HFFc6 (cell line): ENCODE data around the gene BACH2. TPM values are rescaled to one million over a fixed set of nuclear protein-coding genes. Genes with fewer than 3 reads are reported as not detected.

Experiments
- DNase-seq: peaks from one replicate; pipeline ENCODE4 v3.0.0-alpha.2; 2018
- H3K27ac Mint-ChIP-seq: 2 replicates; pipeline ENCODE4 v1.8.0; 2020; ENCODE audit warnings: mild to moderate bottlenecking, mixed read lengths
- H3K27me3 Mint-ChIP-seq: 2 replicates; pipeline ENCODE4 v1.8.0; 2021; ENCODE audit warnings: mild to moderate bottlenecking, moderate library complexity, mixed read lengths; ENCODE audit not compliant: insufficient read depth
- H3K36me3 Mint-ChIP-seq: 2 replicates; pipeline ENCODE4 v1.8.0; 2021; ENCODE audit warnings: low read depth, mixed read lengths
- H3K4me1 Mint-ChIP-seq: 2 replicates; pipeline ENCODE4 v1.8.0; 2020; ENCODE audit warnings: low read depth, mixed read lengths
- H3K4me3 Mint-ChIP-seq: 2 replicates; pipeline ENCODE4 v1.8.0; 2020; ENCODE audit warnings: mild to moderate bottlenecking, moderate library complexity, mixed read lengths
- H3K9me3 Mint-ChIP-seq: 2 replicates; pipeline ENCODE4 v1.8.0; 2020; ENCODE audit warnings: mild to moderate bottlenecking, mixed read lengths
- total RNA-seq, 6 experiments: library from RNA; stranded (reverse); fragmentation: NEBNext Ultra II Directional; extraction: Animal tissue kit (Norgen Biotek cat#: 25700); gene quantifications; 2 replicates in 1 of 6; 3 replicates in 5 of 6; pipeline ENCODE4 v1.2.3, GENCODE V29; 2021
- TF ChIP-seq, protein P1 (sequence below): fragments of 200-600 bp; sonication (generic); IDR thresholded peaks from 2 replicates; pipeline ENCODE4 v1.5.0; 2021; ENCODE audit warnings: antibody characterized with exemption, mild to moderate bottlenecking

Gene BACH2
- total RNA-seq, 6 experiments from 2014 or later: not detected

DNA sequence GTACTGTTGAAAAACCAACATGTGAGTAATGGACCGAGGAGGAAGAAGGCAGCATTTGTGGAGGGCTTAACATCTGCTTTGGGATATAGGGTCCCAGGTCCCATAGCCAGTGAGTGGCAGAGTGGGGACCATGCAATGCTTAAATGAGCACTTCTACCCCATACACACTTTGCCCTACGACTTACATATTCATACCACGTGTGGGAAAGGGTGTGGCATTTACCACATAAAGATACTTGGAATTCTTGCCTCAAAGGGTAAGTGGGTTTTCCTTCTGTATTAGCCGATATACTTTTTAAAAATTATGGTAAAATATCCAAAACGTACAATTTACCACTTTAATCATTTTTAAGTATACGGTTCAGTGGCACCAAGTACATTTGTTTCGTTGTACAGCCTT is 199.3 kb downstream of the BACH2 start:
- Mint-ChIP-seq H3K4me1 (peaks cover 7% of the 10 kb centered on the region; the same call in 1 of the 2 replicates), H3K27me3 (no peaks in the 10 kb centered on the region; the same call in 1 of the 2 replicates), H3K27ac (no peak overlapping the region), H3K36me3 (no peaks in the 10 kb centered on the region), H3K9me3 (no peaks in the 10 kb centered on the region; the same call in 1 of the 2 replicates), H3K4me3 (no peak overlapping the region)
- TF ChIP-seq, protein P1, sequence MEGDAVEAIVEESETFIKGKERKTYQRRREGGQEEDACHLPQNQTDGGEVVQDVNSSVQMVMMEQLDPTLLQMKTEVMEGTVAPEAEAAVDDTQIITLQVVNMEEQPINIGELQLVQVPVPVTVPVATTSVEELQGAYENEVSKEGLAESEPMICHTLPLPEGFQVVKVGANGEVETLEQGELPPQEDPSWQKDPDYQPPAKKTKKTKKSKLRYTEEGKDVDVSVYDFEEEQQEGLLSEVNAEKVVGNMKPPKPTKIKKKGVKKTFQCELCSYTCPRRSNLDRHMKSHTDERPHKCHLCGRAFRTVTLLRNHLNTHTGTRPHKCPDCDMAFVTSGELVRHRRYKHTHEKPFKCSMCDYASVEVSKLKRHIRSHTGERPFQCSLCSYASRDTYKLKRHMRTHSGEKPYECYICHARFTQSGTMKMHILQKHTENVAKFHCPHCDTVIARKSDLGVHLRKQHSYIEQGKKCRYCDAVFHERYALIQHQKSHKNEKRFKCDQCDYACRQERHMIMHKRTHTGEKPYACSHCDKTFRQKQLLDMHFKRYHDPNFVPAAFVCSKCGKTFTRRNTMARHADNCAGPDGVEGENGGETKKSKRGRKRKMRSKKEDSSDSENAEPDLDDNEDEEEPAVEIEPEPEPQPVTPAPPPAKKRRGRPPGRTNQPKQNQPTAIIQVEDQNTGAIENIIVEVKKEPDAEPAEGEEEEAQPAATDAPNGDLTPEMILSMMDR: no peak
- no peak for DNase-seq

GRCh38 chr6:90096818-90097217 is 199.8 kb downstream of the BACH2 start:
- no peak for DNase-seq
- H3K27ac Mint-ChIP-seq: no peak overlapping the region
- H3K36me3 Mint-ChIP-seq: no peaks in the 10 kb centered on the region
- H3K4me1 Mint-ChIP-seq: peaks cover 7% of the 10 kb centered on the region; the same call in 1 of the 2 replicates
- TF ChIP-seq, protein P1: no peak
- no peak overlapping the region for H3K4me3 Mint-ChIP-seq
- H3K27me3 Mint-ChIP-seq: no peaks in the 10 kb centered on the region; the same call in 1 of the 2 replicates
- H3K9me3 Mint-ChIP-seq: no peaks in the 10 kb centered on the region; the same call in 1 of the 2 replicates

- peaks cover 7% of the 10 kb centered on the region; the same call in 1 of the 2 replicates for H3K4me1 Mint-ChIP-seq
- TF ChIP-seq, protein P1: no peak
- H3K27ac Mint-ChIP-seq: no peak overlapping the region
Measured at GRCh38 chr6:90095788-90096187, 200.9 kb downstream of the BACH2 start.

GRCh38 chr6:90095145-90095544 is 201.5 kb downstream of the BACH2 start:
- peaks cover 7% of the 10 kb centered on the region; the same call in 1 of the 2 replicates for H3K4me1 Mint-ChIP-seq
- H3K36me3 Mint-ChIP-seq: no peaks in the 10 kb centered on the region
- H3K27ac Mint-ChIP-seq: no peak overlapping the region
- peaks cover 5% of the 10 kb centered on the region; the same call in 1 of the 2 replicates for H3K9me3 Mint-ChIP-seq
- no peak for DNase-seq
- H3K4me3 Mint-ChIP-seq: no peak overlapping the region
- H3K27me3 Mint-ChIP-seq: no peaks in the 10 kb centered on the region; the same call in 1 of the 2 replicates
- TF ChIP-seq, protein P1: no peak

More at GRCh38 chr6:90095788-90096187, 200.9 kb downstream of the BACH2 start:
- Mint-ChIP-seq H3K36me3 (no peaks in the 10 kb centered on the region), H3K4me3 (no peak overlapping the region), H3K9me3 (peaks cover 5% of the 10 kb centered on the region; the same call in 1 of the 2 replicates), H3K27me3 (no peaks in the 10 kb centered on the region; the same call in 1 of the 2 replicates)
- no peak for DNase-seq

- Mint-ChIP-seq H3K27me3 (no peaks in the 10 kb centered on the region; the same call in 1 of the 2 replicates), H3K9me3 (peaks cover 5% of the 10 kb centered on the region; the same call in 1 of the 2 replicates), H3K27ac (no peak overlapping the region), H3K4me1 (peaks cover 7% of the 10 kb centered on the region; the same call in 1 of the 2 replicates), H3K36me3 (no peaks in the 10 kb centered on the region), H3K4me3 (no peak overlapping the region)
- TF ChIP-seq, protein P1: no peak
- DNase-seq: no peak
Measured at GRCh38 chr6:90093558-90094073, 203.0 kb downstream of the BACH2 start.
